ENCODE measurements around the gene ZNF26.
"Not testable (repeated sequence)": the region's sequence is repeated elsewhere in the genome, so short reads cannot be mapped to it uniquely, and the experiment has no call there.

The ZNF26 gene

GRCh38 chr12:132955094-132956010 lies 30.8 kb upstream of the ZNF26 start:
- peak in 27 of 58 donors; percentile 13 to 66 (median 42) for DNase-seq

GRCh38 chr12:132956011-132956788 lies 30.0 kb upstream of the ZNF26 start, which contains the start of gene ZNF605:
Gene ZNF605 (minus strand): TSS chr12:132956306. CDS start chr12:132945635, 10,671 bp downstream.
- peak; percentile 60 to 93 (median 86) for DNase-seq

- not testable (repeated sequence) for DNase-seq
Measured at GRCh38 chr12:132961790-132962189, 24.4 kb upstream of the ZNF26 start.

GRCh38 chr12:132963947-132964346 lies 22.2 kb upstream of the ZNF26 start:
- DNase-seq = peak in 10 of 58 donors; percentile 2 to 37 (median 9)

- DNase-seq = no peak
Measured at GRCh38 chr12:132965796-132966195, 20.4 kb upstream of the ZNF26 start.

- DNase-seq = no peak
Measured at GRCh38 chr12:132966676-132967415, 19.3 kb upstream of the ZNF26 start.

- no peak for DNase-seq
Measured at GRCh38 chr12:132967736-132968135, 18.4 kb upstream of the ZNF26 start.

- no peak for DNase-seq
Measured at GRCh38 chr12:132972374-132972773, 13.8 kb upstream of the ZNF26 start.

- DNase-seq = peak in 1 of 58 donors; percentile 3
Measured at GRCh38 chr12:132976870-132977269, 9.3 kb upstream of the ZNF26 start.

- DNase-seq = no peak
Measured at GRCh38 chr12:132986885-132987225, 688 bp downstream of the ZNF26 start.

- DNase-seq = no peak
Measured at GRCh38 chr12:132998741-132999140, 12.6 kb downstream of the ZNF26 start.

- DNase-seq = no peak
Measured at GRCh38 chr12:133010657-133011297, 24.6 kb downstream of the ZNF26 start.

- DNase-seq = peak in 3 of 58 donors; percentile 1 to 28 (median 11)
Measured at GRCh38 chr12:133023566-133023965, 37.4 kb downstream of the ZNF26 start.

GRCh38 chr12:133026996-133027395 lies 40.8 kb downstream of the ZNF26 start:
- no peak for DNase-seq

GRCh38 chr12:133037207-133038005 lies 51.2 kb downstream of the ZNF26 start, which contains the start of gene ZNF84:
Gene ZNF84 (plus strand): TSS chr12:133037509. CDS start chr12:133041468, 3,959 bp downstream.
- DNase-seq = peak; percentile 69 to 97 (median 92)

- no peak for DNase-seq
Measured at GRCh38 chr12:133038118-133038709, 52.0 kb downstream of the ZNF26 start.

- DNase-seq = no peak
Measured at GRCh38 chr12:133046698-133047097, 60.5 kb downstream of the ZNF26 start.

- no peak for DNase-seq
Measured at GRCh38 chr12:133057446-133057845, 71.3 kb downstream of the ZNF26 start.

Measured in anterior cingulate cortex (tissue), 58 donors.